HEK293 (cell line): ENCODE results near the gene SMCP.

Experiments
- CTCF ChIA-PET: fragments of 350-600 bp; formaldehyde crosslinking; extraction: SDS; loops from one replicate; lab custom pipeline; 2021; ENCODE audit warnings: antibody characterized with exemption; lab: Yijun Ruan, JAX
- POLR2A ChIA-PET: fragments of 300-600 bp; formaldehyde crosslinking; extraction: SDS; loops from one replicate; lab custom pipeline; 2020; ENCODE audit warnings: antibody characterized with exemption, inconsistent platforms; lab: Yijun Ruan, JAX
- H3K27ac ChIP-seq: fragments of 200-500 bp; sonication (Bioruptor generic); 2 replicates; pipeline ENCODE4 v1.5.1; 2014; ENCODE audit warnings: low read depth, low read length, control low read depth, inconsistent platforms; ENCODE audit errors: extremely low read depth
- H3K36me3 ChIP-seq, 2 experiments: fragments of 200-500 bp in 1 of 2; sonication (Bioruptor generic) in 1 of 2; 1 replicate in 1 of 2; 2 replicates in 1 of 2; pipeline ENCODE4 v1.5.1; 2014 to 2017; ENCODE audit warnings: inconsistent platforms in 2 of 2, low read length in 2 of 2; ENCODE audit not compliant: control insufficient read depth in 2 of 2, insufficient read depth in 1 of 2
- H3K4me1 ChIP-seq: fragments of 200-500 bp; sonication (Bioruptor generic); 2 replicates; pipeline ENCODE4 v1.5.1; 2014; ENCODE audit warnings: mild to moderate bottlenecking, low read length, inconsistent platforms; ENCODE audit not compliant: control insufficient read depth, insufficient read depth
- H3K4me3 ChIP-seq: 2 replicates; pipeline ENCODE4 v1.5.1; 2011; ENCODE audit warnings: low read depth, mild to moderate bottlenecking, control low read depth, low read length, moderate library complexity
- H3K9me3 ChIP-seq: fragments of 200-500 bp; sonication (Bioruptor generic); 2 replicates; pipeline ENCODE4 v1.5.1; 2014; ENCODE audit warnings: low read depth, low read length, inconsistent platforms; ENCODE audit not compliant: control insufficient read depth, insufficient read depth
- BCL6B ChIP-seq: fragments of 450-650 bp; formaldehyde crosslinking; IDR thresholded peaks from 2 replicates; pipeline ENCODE4 v1.5.1; 2017; ENCODE audit warnings: missing biosample characterization, missing genetic modification characterization
- IKZF3 ChIP-seq: fragments of 450-650 bp; IDR thresholded peaks from 2 replicates; pipeline ENCODE4 v1.5.0; 2018; ENCODE audit warnings: missing biosample characterization, mild to moderate bottlenecking, missing genetic modification characterization, moderate library complexity
- MZF1 ChIP-seq: fragments of 450-650 bp; formaldehyde crosslinking; IDR thresholded peaks from 2 replicates; pipeline ENCODE4 v1.5.1; 2017; ENCODE audit warnings: missing biosample characterization, missing genetic modification characterization, borderline replicate concordance
- SETDB1 ChIP-seq: IDR thresholded peaks from one replicate; pipeline ENCODE4 v1.6.1; 2017; ENCODE audit warnings: mild to moderate bottlenecking, low read length, moderate library complexity, mixed read lengths; ENCODE audit not compliant: insufficient read length
- TRIM28 ChIP-seq: IDR thresholded peaks from 2 replicates; pipeline ENCODE4 v1.6.1; 2011; ENCODE audit warnings: low read length, control low read depth, borderline replicate concordance
- ZBTB48 ChIP-seq: fragments of 450-650 bp; formaldehyde crosslinking; IDR thresholded peaks from 2 replicates; pipeline ENCODE4 v1.5.1; 2016; ENCODE audit warnings: missing biosample characterization, missing genetic modification characterization
- ZEB2 ChIP-seq: fragments of 450-650 bp; formaldehyde crosslinking; IDR thresholded peaks from 2 replicates; pipeline ENCODE4 v1.5.1; 2016; ENCODE audit warnings: missing biosample characterization, missing genetic modification characterization
- ZFP69B ChIP-seq: fragments of 450-650 bp; formaldehyde crosslinking; IDR thresholded peaks from 2 replicates; pipeline ENCODE4 v1.5.1; 2016; ENCODE audit warnings: missing biosample characterization, missing genetic modification characterization
- ZNF133 ChIP-seq: fragments of 450-650 bp; formaldehyde crosslinking; IDR thresholded peaks from 2 replicates; pipeline ENCODE4 v1.5.1; 2016; ENCODE audit warnings: missing biosample characterization, missing genetic modification characterization
- ZNF184 ChIP-seq: fragments of 450-650 bp; IDR thresholded peaks from 2 replicates; pipeline ENCODE4 v1.5.1; 2018; ENCODE audit warnings: missing biosample characterization, mild to moderate bottlenecking, missing genetic modification characterization
- ZNF223 ChIP-seq: fragments of 450-650 bp; formaldehyde crosslinking; IDR thresholded peaks from 2 replicates; pipeline ENCODE4 v1.5.1; 2016; ENCODE audit warnings: missing biosample characterization, missing genetic modification characterization
- ZNF239 ChIP-seq: fragments of 450-650 bp; formaldehyde crosslinking; IDR thresholded peaks from 2 replicates; pipeline ENCODE4 v1.5.1; 2016; ENCODE audit warnings: missing biosample characterization, missing genetic modification characterization
- ZNF433 ChIP-seq: fragments of 450-650 bp; formaldehyde crosslinking; IDR thresholded peaks from 2 replicates; pipeline ENCODE4 v1.5.1; 2016; ENCODE audit warnings: missing biosample characterization, missing genetic modification characterization, low read depth
- ZNF501 ChIP-seq: fragments of 450-650 bp; formaldehyde crosslinking; IDR thresholded peaks from 2 replicates; pipeline ENCODE4 v1.5.1; 2016; ENCODE audit warnings: missing biosample characterization, missing genetic modification characterization
- ZNF596 ChIP-seq: fragments of 450-650 bp; IDR thresholded peaks from 2 replicates; pipeline ENCODE4 v1.5.0; 2018; ENCODE audit warnings: missing biosample characterization, mild to moderate bottlenecking, missing genetic modification characterization, moderate library complexity
- ZNF621 ChIP-seq: fragments of 450-650 bp; formaldehyde crosslinking; IDR thresholded peaks from 2 replicates; pipeline ENCODE4 v1.5.1; 2017; ENCODE audit warnings: missing biosample characterization, missing genetic modification characterization
- ZNF629 ChIP-seq: fragments of 450-650 bp; formaldehyde crosslinking; IDR thresholded peaks from 2 replicates; pipeline ENCODE4 v1.5.1; 2017; ENCODE audit warnings: missing biosample characterization, missing genetic modification characterization
- ZNF654 ChIP-seq: fragments of 450-650 bp; formaldehyde crosslinking; IDR thresholded peaks from 2 replicates; pipeline ENCODE4 v1.5.1; 2016; ENCODE audit warnings: low read depth, missing biosample characterization, missing genetic modification characterization
- ZNF704 ChIP-seq: fragments of 450-650 bp; formaldehyde crosslinking; IDR thresholded peaks from 2 replicates; pipeline ENCODE4 v1.5.1; 2016; ENCODE audit warnings: missing biosample characterization, missing genetic modification characterization
- ZSCAN23 ChIP-seq: fragments of 450-650 bp; formaldehyde crosslinking; IDR thresholded peaks from 2 replicates; pipeline ENCODE4 v1.5.1; 2016; ENCODE audit warnings: missing biosample characterization, missing genetic modification characterization
- TF ChIP-seq, protein P1 (sequence below): fragments of 450-650 bp; formaldehyde crosslinking; IDR thresholded peaks from 2 replicates; pipeline ENCODE4 v1.5.1; 2016; ENCODE audit warnings: missing biosample characterization, missing genetic modification characterization

SMCP gene

GRCh38 chr1:152855661-152856060 is 22.5 kb upstream of the SMCP start:
- H3K4me3 ChIP-seq, result no peak overlapping the region
- POLR2A ChIA-PET, result no interaction called here
- no peaks in the 10 kb centered on the region for H3K36me3 ChIP-seq
- no peaks in the 10 kb centered on the region for H3K4me1 ChIP-seq
- no peaks in the 10 kb centered on the region for H3K9me3 ChIP-seq
- CTCF ChIA-PET, result interaction anchor here (3.2 kb wide), 1 partner anchor 14 kb away, joined by 17 read pairs; no protein-coding TSS in a partner anchor
- no peak overlapping the region for H3K27ac ChIP-seq
- TF ChIP-seq SETDB1 (no peak), ZNF501 (tag by site-specific recombination) (no peak), ZNF621 (tag by site-specific recombination) (no peak), ZEB2 (tag by site-specific recombination) (no peak), ZNF239 (no peak), ZFP69B (no peak), IKZF3 (tag by site-specific recombination) (no peak), ZNF433 (no peak), ZNF629 (no peak), ZNF654 (tag by site-specific recombination) (no peak)

DNA sequence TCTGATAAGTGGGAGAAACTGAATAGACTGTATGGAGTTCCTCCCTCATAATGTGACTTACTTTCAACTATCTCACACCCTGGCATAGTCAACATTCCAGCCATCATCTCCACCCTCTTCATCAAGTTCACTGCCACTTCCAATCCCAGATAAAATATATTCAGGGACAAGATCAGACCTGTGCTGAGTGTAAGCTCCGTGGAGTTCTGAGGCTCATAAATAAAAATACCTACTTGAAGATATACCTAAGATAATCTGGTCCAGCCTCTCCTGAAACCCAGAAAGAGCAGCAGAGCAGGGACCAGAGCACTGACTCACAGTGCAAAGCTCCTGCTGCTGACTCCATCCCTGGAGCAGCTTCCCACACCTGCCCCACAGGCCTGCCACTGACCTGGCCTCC is 20.1 kb upstream of the SMCP start:
- ChIA-PET POLR2A (no interaction called here), CTCF (interaction anchor here (3.2 kb wide), 1 partner anchor 12 kb away, joined by 17 read pairs; no protein-coding TSS in a partner anchor)
- no peaks in the 10 kb centered on the region for H3K36me3 ChIP-seq
- no peaks in the 10 kb centered on the region for H3K9me3 ChIP-seq
- TF ChIP-seq ZNF184 (tag by site-specific recombination), result no peak
- TF ChIP-seq, protein P1, sequence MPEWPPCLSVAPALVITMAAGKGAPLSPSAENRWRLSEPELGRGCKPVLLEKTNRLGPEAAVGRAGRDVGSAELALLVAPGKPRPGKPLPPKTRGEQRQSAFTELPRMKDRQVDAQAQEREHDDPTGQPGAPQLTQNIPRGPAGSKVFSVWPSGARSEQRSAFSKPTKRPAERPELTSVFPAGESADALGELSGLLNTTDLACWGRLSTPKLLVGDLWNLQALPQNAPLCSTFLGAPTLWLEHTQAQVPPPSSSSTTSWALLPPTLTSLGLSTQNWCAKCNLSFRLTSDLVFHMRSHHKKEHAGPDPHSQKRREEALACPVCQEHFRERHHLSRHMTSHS (tag by site-specific recombination), result no peak
- no peak for TF ChIP-seq ZBTB48 (tag by site-specific recombination)
- TF ChIP-seq TRIM28, result no peak
- no peak for TF ChIP-seq ZNF133 (tag by site-specific recombination)
- no peak for TF ChIP-seq ZNF596
- no peak for TF ChIP-seq BCL6B (tag by site-specific recombination)
- TF ChIP-seq ZSCAN23 (tag by site-specific recombination), result no peak
- H3K27ac ChIP-seq, result no peak overlapping the region
- H3K4me3 ChIP-seq, result no peak overlapping the region
- no peaks in the 10 kb centered on the region for H3K4me1 ChIP-seq

- ChIA-PET POLR2A (no interaction called here), CTCF (interaction anchor here (0.6 to 1.2 kb wide), 2 partner anchors 11 to 79 kb away, joined by 3 read pairs; no protein-coding TSS in a partner anchor)
- Histone ChIP-seq H3K4me3 (no peak within 1 kb of the TSS), H3K36me3 (no peaks in the 10 kb centered on the region), H3K4me1 (no peaks in the 10 kb centered on the region), H3K27ac (no peak within 1 kb of the TSS), H3K9me3 (no peaks in the 10 kb centered on the region)
- TF ChIP-seq ZNF223 (tag by site-specific recombination), result no peak
- no peak for TF ChIP-seq ZNF704
- TF ChIP-seq MZF1, result no peak
These were observed 18.4 kb upstream of the SMCP start, which contains the start of gene LCE7A for GRCh38 chr1:152859696-152860095. Gene LCE7A (plus strand): TSS chr1:152859996. CDS start chr1:152860698, 702 bp downstream.
